ENCODE data around the gene PTPRC. TPM values are rescaled to one million over a fixed set of nuclear protein-coding genes. Genes with fewer than 3 reads are reported as not detected.

PTPRC gene
- total and polyA plus RNA-seq, 2 donors (not counting 3 experiments of a cell fraction or from before 2014, with no cell fraction given) = not detected

DNA sequence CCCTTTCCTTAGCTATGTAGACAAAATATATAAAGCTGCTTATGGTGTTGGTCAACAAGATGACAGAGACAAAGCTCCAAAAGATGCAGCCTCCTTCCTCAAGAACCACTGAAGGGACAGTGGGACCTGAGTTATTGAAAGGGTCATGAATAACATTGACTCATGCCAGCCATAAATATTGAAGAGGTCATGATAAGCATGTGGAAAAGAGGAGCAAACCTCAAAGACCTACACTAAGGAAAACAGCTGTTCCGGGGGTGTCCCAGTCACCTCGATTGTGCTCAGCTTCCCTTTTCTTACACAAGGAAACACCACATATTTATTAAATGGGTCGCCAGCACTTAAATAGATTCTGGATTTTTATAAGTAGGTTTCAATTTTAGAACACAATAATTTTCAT lies 112.9 kb downstream of the PTPRC start:
- H3K4me3 ChIP-seq (replicated peaks in 1 of 3; ENCODE audit: insufficient read depth in 1 of 3, low read depth in 1 of 3, low read length in 3 of 3) = no peak overlapping the region
- no peaks in the 10 kb centered on the region for H3K27me3 ChIP-seq (ENCODE audit: control insufficient read depth in 2 of 2, insufficient read depth in 2 of 2, low read length in 2 of 2)
- no peak overlapping the region for H3K4me2 ChIP-seq (ENCODE audit: insufficient read depth, low read length)
- H3K36me3 ChIP-seq (ENCODE audit: control insufficient read depth in 2 of 2, extremely low read depth in 1 of 2, insufficient read depth in 2 of 2, low read length in 2 of 2) = no peaks in the 10 kb centered on the region
- H2AFZ ChIP-seq (ENCODE audit: low read depth, low read length) = no peak overlapping the region
- POLR2A ChIA-PET = no interaction called here
- no peaks in the 10 kb centered on the region for H4K20me1 ChIP-seq (replicated peaks; ENCODE audit: control insufficient read depth, extremely low read depth, insufficient read depth, low read length)
- no peaks in the 10 kb centered on the region for H3K79me2 ChIP-seq (ENCODE audit: control insufficient read depth, insufficient read depth, low read length)
- H3K9me3 ChIP-seq (replicated peaks; ENCODE audit: control insufficient read depth, insufficient read depth, low read length) = no peaks in the 10 kb centered on the region
- dilution Hi-C loops (cut with MboI; ENCODE audit: extremely low pct_ligation_motif_present, low sequenced_read_pairs) = no loop called here
- CTCF ChIA-PET = interaction anchor here (0.7 to 1.4 kb wide), 2 partner anchors 361 to 712 kb away, joined by 3 read pairs; no protein-coding TSS in a partner anchor
- no TSS peak for BruUV-seq (replicated peaks)
- FAIRE-seq = no peak
- no peak overlapping the region for H3K9ac ChIP-seq (replicated peaks; ENCODE audit: extremely low read depth, insufficient read depth, low read length)
- no peak overlapping the region for H3K27ac ChIP-seq (ENCODE audit: insufficient read depth, low read depth, low read length)
- intact Hi-C loops (cut with micrococcal nuclease) = no loop called here
- TF ChIP-seq EZH2 (IDR thresholded peaks at IDR 0.05; ENCODE audit: borderline replicate concordance, low read depth, low read length, severe bottlenecking) = no peak
- no peaks in the 10 kb centered on the region for H3K9me1 ChIP-seq (replicated peaks; ENCODE audit: control insufficient read depth, extremely low read depth, insufficient read depth, low read length)
- no peak for DNase-seq (ENCODE audit: low read depth, low spot score)
- H3K4me1 ChIP-seq (ENCODE audit: control insufficient read depth, extremely low read depth, insufficient read depth, low read length) = no peaks in the 10 kb centered on the region

DNA sequence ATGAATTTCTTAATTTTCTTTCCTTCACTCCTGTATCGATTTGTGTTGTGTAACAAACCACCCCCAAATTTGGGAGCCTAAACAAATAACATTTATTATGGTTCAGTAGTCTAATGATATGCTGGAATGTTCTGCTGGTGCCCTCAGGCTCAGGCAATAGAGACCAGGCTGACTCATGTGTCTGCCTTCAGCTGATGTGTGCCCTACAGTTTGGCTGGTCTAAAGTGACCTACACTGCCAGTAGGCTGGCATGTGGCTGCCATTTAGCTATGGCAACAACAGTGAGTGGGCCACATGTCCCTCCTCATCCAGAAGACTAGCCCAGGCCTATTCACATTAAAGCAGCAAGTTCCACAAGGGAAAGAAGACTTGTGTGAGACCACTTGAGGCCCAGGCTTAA lies 115.8 kb downstream of the PTPRC start:
- dilution Hi-C loops (cut with MboI; ENCODE audit: extremely low pct_ligation_motif_present, low sequenced_read_pairs) (no loop called here), intact Hi-C loops (cut with micrococcal nuclease) (loop anchor here (5.0 kb wide), 1 partner anchor 668 kb away; no protein-coding TSS in a partner anchor)
- ChIA-PET CTCF (interaction anchor here (1.1 to 3.0 kb wide), 4 partner anchors 359 to 1522 kb away, joined by 3 to 33 read pairs (median 5); no protein-coding TSS in a partner anchor), POLR2A (interaction anchor here (0.6 kb wide), 1 partner anchor 732 kb away, joined by 3 read pairs; no protein-coding TSS in a partner anchor)
- no peaks in the 10 kb centered on the region for H3K9me3 ChIP-seq (replicated peaks; ENCODE audit: control insufficient read depth, insufficient read depth, low read length)
- H3K36me3 ChIP-seq (ENCODE audit: control insufficient read depth in 2 of 2, extremely low read depth in 1 of 2, insufficient read depth in 2 of 2, low read length in 2 of 2) = no peaks in the 10 kb centered on the region
- H3K27me3 ChIP-seq (ENCODE audit: control insufficient read depth in 2 of 2, insufficient read depth in 2 of 2, low read length in 2 of 2) = no peaks in the 10 kb centered on the region
- peak overlapping the region; percentile 39 for H2AFZ ChIP-seq (ENCODE audit: low read depth, low read length)
- H3K9me1 ChIP-seq (replicated peaks; ENCODE audit: control insufficient read depth, extremely low read depth, insufficient read depth, low read length) = no peaks in the 10 kb centered on the region
- no peaks in the 10 kb centered on the region for H3K79me2 ChIP-seq (ENCODE audit: control insufficient read depth, insufficient read depth, low read length)
- no peak overlapping the region for H3K9ac ChIP-seq (replicated peaks; ENCODE audit: extremely low read depth, insufficient read depth, low read length)
- no peak overlapping the region for H3K4me3 ChIP-seq (replicated peaks in 1 of 3; ENCODE audit: insufficient read depth in 1 of 3, low read depth in 1 of 3, low read length in 3 of 3)
- DNase-seq (ENCODE audit: low read depth, low spot score) (no peak), FAIRE-seq (no peak)
- no peak overlapping the region for H3K27ac ChIP-seq (ENCODE audit: insufficient read depth, low read depth, low read length)
- no TSS peak for BruUV-seq (replicated peaks)
- no peaks in the 10 kb centered on the region for H4K20me1 ChIP-seq (replicated peaks; ENCODE audit: control insufficient read depth, extremely low read depth, insufficient read depth, low read length)
- TF ChIP-seq FOS (IDR thresholded peaks at IDR 0.05; ENCODE audit: borderline replicate concordance, insufficient read depth, low read length) (no peak), GATA2 (IDR thresholded peaks at IDR 0.05; ENCODE audit: insufficient read depth, insufficient read length, low read depth, low read length) (no peak), POLR2A (IDR thresholded peaks at IDR 0.05; ENCODE audit: low read depth, low read length) (no peak), JUN (IDR thresholded peaks at IDR 0.05; ENCODE audit: borderline replicate concordance, insufficient read depth, insufficient read length, low read depth) (no peak), MYC (IDR thresholded peaks at IDR 0.05; ENCODE audit: low read depth, low read length) (no peak), POLR2AphosphoS5 (IDR thresholded peaks at IDR 0.05; ENCODE audit: insufficient read depth, low read depth, low read length) (no peak)
- TF ChIP-seq, protein P1, sequence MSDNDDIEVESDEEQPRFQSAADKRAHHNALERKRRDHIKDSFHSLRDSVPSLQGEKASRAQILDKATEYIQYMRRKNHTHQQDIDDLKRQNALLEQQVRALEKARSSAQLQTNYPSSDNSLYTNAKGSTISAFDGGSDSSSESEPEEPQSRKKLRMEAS (IDR thresholded peaks at IDR 0.05; ENCODE audit: insufficient read depth, insufficient read length) = no peak
- TF ChIP-seq, protein P2, sequence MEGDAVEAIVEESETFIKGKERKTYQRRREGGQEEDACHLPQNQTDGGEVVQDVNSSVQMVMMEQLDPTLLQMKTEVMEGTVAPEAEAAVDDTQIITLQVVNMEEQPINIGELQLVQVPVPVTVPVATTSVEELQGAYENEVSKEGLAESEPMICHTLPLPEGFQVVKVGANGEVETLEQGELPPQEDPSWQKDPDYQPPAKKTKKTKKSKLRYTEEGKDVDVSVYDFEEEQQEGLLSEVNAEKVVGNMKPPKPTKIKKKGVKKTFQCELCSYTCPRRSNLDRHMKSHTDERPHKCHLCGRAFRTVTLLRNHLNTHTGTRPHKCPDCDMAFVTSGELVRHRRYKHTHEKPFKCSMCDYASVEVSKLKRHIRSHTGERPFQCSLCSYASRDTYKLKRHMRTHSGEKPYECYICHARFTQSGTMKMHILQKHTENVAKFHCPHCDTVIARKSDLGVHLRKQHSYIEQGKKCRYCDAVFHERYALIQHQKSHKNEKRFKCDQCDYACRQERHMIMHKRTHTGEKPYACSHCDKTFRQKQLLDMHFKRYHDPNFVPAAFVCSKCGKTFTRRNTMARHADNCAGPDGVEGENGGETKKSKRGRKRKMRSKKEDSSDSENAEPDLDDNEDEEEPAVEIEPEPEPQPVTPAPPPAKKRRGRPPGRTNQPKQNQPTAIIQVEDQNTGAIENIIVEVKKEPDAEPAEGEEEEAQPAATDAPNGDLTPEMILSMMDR (IDR thresholded peaks at IDR 0.05; ENCODE audit: extremely low read depth in 1 of 2, insufficient read depth in 1 of 2, low read depth in 1 of 2, low read length in 2 of 2) = no peak
- H3K4me1 ChIP-seq (ENCODE audit: control insufficient read depth, extremely low read depth, insufficient read depth, low read length) = no peaks in the 10 kb centered on the region
- no peak overlapping the region for H3K4me2 ChIP-seq (ENCODE audit: insufficient read depth, low read length)
